Gastrocnemius medialis (tissue), 4 donors: ENCODE results near the gene ZNF566.
"Not testable (repeated sequence)": the region's sequence is repeated elsewhere in the genome, so short reads cannot be mapped to it uniquely, and the experiment has no call there.

Experiments
- CTCF ChIP-seq, 5 experiments: fragments of 450-650 bp in 3 of 5; fragments of 200-600 bp in 2 of 5; sonication (generic) in 2 of 5; IDR thresholded peaks in 4 of 5; conservative IDR thresholded peaks in 1 of 5; 1 replicate in 4 of 5; 2 replicates in 1 of 5; pipeline ENCODE4 v1.5.1; 2016 to 2019; ENCODE audit warnings: antibody characterized with exemption in 5 of 5, mild to moderate bottlenecking in 3 of 5, moderate library complexity in 3 of 5
- POLR2A ChIP-seq, 2 donors: fragments of 450-650 bp; IDR thresholded peaks; one replicate each; pipeline ENCODE4 v1.6.1; 2017; ENCODE audit warnings: antibody characterized with exemption in 2 of 2, mild to moderate bottlenecking in 2 of 2, moderate library complexity in 2 of 2

- TF ChIP-seq CTCF (IDR thresholded peaks at IDR 0.05 in 4 of 5, conservative IDR thresholded peaks at IDR 0.05 in 1 of 5); POLR2A (IDR thresholded peaks at IDR 0.05): not testable (repeated sequence)
Measured at GRCh38 chr19:36490846-36491245, 1.5 kb upstream of the ZNF566 start.
